Central memory CD8-positive, alpha-beta T cell (primary cell): Measurements from ENCODE around the gene SERGEF.

Source experiments
- ATAC-seq: fragments of 150-1000 bp; cut with Tn5 transposase; replicated peaks from 2 replicates; pipeline ENCODE4 v1.10.0; 2022; ENCODE audit warnings: mild to moderate bottlenecking, moderate FRiP score, moderate number of reproducible peaks; ENCODE audit not compliant: poor library complexity, severe bottlenecking; ENCODE audit errors: extremely low read depth
- DNase-seq, 2 donors: peaks; one replicate each; pipeline ENCODE4 v3.0.0; 2021; ENCODE audit warnings: low spot score in 2 of 2
- H3K27ac Mint-ChIP-seq: one replicate; pipeline ENCODE4 v1.8.0; 2022; ENCODE audit warnings: low read depth, mild to moderate bottlenecking, moderate library complexity, mixed read lengths
- H3K27me3 Mint-ChIP-seq: one replicate; pipeline ENCODE4 v1.8.0; 2022; ENCODE audit warnings: mixed read lengths
- H3K36me3 Mint-ChIP-seq: one replicate; pipeline ENCODE4 v1.8.0; 2022; ENCODE audit warnings: mild to moderate bottlenecking, moderate library complexity, mixed read lengths; ENCODE audit not compliant: insufficient read depth
- H3K4me1 Mint-ChIP-seq: one replicate; pipeline ENCODE4 v1.8.0; 2022; ENCODE audit warnings: mixed read lengths
- H3K4me3 Mint-ChIP-seq: one replicate; pipeline ENCODE4 v1.8.0; 2022; ENCODE audit warnings: mild to moderate bottlenecking, moderate library complexity, mixed read lengths
- H3K9me3 Mint-ChIP-seq: one replicate; pipeline ENCODE4 v1.8.0; 2022; ENCODE audit warnings: mixed read lengths

SERGEF gene

DNA sequence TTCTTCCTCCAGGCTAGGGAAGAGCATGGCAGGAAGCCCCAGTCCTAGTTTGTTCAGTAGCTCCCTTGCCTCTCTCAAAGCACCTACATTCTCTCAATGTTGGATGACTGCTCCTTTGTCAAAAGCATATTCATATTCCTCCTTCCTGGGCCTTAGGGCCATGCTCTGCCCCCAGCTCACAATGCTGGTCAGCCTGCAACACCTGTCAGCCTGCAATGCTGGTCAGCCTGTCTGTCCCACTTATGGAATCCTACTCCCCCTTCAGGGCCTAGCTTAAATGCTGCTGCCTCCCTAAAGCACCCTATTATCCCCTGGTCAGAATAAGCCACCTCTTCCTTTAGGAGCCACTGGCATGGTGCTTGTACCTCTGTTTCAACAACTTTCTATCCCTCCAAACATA lies 45.2 kb downstream of the SERGEF start:
- DNase-seq, result no peak
- peaks cover 14% of the 10 kb centered on the region for H3K36me3 Mint-ChIP-seq
- no peak overlapping the region for H3K4me3 Mint-ChIP-seq
- H3K27ac Mint-ChIP-seq, result no peak overlapping the region
- no peak for ATAC-seq
- H3K4me1 Mint-ChIP-seq, result peaks cover 20% of the 10 kb centered on the region
- H3K9me3 Mint-ChIP-seq, result peaks cover 5% of the 10 kb centered on the region
- no peaks in the 10 kb centered on the region for H3K27me3 Mint-ChIP-seq

DNA sequence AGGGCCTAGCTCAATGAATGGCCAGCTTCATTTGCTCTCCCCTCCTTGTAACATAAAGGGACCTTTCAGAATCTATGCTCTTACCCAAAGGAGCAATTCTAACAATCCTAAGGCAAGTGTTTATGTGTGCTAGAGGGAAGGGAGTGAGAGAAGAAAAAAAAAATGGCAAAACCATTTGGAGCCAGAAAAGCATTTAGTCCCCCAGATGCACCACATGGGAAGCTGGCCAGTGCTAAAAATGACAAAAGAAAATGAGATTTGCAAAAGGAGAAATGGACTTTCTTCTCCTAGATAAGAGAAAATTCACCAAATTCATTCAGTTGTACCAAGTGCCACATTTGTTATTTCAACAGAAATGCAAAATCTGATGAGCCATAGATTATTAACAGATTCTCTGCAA lies 52.8 kb downstream of the SERGEF start:
- H3K27ac Mint-ChIP-seq, result no peak overlapping the region
- no peak for DNase-seq
- ATAC-seq, result no peak
- no peak overlapping the region for H3K4me3 Mint-ChIP-seq
- no peaks in the 10 kb centered on the region for H3K9me3 Mint-ChIP-seq
- peaks cover 10% of the 10 kb centered on the region for H3K4me1 Mint-ChIP-seq
- H3K36me3 Mint-ChIP-seq, result peaks cover 21% of the 10 kb centered on the region
- H3K27me3 Mint-ChIP-seq, result no peaks in the 10 kb centered on the region

DNA sequence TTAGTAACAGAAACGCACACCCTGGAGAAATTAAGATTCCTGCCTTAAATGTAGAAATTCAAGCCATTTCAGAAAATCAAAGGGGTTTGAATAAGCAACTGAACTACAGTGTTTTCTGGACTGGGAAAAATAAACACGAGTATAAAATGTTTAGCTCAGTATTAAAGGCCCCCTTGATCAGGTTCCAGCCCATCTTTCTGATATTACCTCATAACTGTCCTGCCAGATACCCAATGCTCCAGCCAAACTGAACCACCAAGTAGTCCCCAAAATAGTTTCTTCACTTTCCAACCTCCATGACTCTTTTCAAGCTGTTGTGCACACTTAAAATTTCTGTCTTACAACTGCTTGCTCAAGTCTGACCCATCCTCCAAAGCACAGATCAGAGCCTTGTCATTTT lies 54.4 kb downstream of the SERGEF start:
- no peak for DNase-seq
- Mint-ChIP-seq H3K27ac (no peak overlapping the region), H3K4me3 (no peak overlapping the region), H3K36me3 (peaks cover 23% of the 10 kb centered on the region), H3K4me1 (peaks cover 6% of the 10 kb centered on the region), H3K9me3 (no peaks in the 10 kb centered on the region), H3K27me3 (no peaks in the 10 kb centered on the region)
- ATAC-seq, result no peak

DNA sequence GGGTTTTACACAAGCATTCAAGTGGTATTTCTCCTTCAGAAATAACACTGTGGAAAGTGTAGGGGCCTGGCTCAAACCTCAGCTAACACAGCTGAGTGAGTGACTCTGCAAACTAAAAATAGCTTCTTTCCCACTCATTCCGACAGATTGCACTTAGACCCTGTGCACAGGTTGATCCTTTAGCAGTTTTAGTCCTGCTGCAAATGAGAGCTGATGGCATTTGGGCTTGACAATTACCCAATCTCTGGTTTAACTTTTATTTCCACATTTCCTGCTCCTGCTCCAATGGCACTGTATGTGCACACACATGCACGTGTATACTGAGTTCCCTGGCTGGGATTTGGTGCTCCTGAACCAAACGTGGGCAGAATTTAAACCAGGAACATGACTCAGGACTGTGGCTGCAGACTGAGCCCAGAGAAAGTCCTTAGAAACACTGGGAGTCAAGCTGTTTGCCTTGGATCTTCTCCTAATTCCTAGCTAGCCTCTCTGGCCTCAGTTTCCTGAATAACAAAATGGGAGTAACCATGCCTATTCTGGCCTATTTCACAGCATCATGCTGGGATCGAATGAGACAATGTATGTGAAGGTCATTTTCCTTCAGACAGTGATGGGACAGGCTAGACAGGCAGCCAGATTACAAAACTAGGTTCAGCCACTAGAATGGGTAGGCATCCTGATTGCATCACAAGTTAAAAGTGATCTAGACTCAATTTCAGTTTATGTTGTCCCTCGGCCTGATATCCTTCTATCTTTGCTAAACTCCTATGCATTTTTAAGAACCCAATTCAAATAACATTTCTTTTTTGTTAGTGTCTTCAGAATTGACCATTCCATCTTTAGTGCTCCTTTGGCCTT lies 58.2 kb downstream of the SERGEF start:
- peaks cover 6% of the 10 kb centered on the region for H3K4me1 Mint-ChIP-seq
- no peak for ATAC-seq
- H3K36me3 Mint-ChIP-seq, result peaks cover 20% of the 10 kb centered on the region
- no peaks in the 10 kb centered on the region for H3K27me3 Mint-ChIP-seq
- DNase-seq, result no peak
- H3K9me3 Mint-ChIP-seq, result no peaks in the 10 kb centered on the region
- H3K27ac Mint-ChIP-seq, result no peak overlapping the region
- no peak overlapping the region for H3K4me3 Mint-ChIP-seq

DNA sequence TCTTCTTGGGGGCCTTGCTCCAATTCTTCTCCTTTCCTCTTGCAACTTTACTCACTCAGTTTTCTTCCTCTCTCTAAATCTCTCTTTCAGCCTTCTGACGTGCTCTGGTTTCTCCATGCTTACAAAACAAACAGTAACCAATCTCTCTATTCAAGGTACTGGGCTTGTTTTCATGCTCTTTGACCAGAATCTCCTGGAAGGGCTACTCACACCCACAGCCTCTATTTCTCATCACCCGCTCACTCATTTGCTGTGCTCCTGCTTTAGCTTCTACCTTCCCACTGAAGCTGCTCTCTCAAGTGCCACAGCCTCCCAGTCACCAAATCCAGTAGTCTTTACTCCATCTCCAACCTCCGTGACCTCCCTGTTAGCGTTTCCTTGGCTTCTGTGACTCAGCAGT lies 60.4 kb downstream of the SERGEF start:
- H3K4me1 Mint-ChIP-seq, result peaks cover 6% of the 10 kb centered on the region
- H3K4me3 Mint-ChIP-seq, result no peak overlapping the region
- H3K36me3 Mint-ChIP-seq, result peaks cover 13% of the 10 kb centered on the region
- no peak for ATAC-seq
- H3K9me3 Mint-ChIP-seq, result no peaks in the 10 kb centered on the region
- no peak for DNase-seq
- H3K27me3 Mint-ChIP-seq, result no peaks in the 10 kb centered on the region
- H3K27ac Mint-ChIP-seq, result no peak overlapping the region

DNA sequence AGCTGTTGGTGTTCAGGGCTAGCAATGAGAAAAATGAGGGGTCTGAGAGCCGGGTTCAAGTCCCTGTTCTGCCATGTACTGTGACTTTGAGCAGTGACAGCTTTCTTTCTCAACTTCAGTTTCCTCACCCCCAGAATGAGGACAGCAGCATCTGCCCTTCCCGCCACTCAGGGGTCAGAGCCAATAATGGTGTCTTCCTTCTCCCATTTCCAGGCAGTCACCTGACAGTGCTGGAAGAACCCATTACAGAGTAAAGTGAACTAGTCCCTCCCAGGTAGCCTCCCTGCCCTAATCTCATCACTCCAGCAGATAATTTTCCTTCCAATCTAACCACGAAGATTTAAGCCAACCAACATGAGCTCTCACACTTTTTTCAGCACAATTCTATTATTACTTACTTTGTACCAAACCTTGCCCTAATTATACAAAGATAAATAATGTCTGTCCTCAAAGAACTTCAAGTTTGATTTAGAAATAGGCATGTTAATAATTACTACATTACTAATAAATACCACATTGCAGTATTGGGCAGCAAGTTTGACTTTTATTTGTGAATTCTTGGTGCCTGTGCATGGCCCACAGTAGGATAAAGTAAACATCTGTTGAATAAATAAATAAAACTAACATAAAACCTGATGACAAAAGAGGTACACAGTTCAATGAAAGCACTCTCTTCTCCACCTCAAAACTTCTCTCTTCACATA lies 61.0 kb downstream of the SERGEF start:
- no peak for ATAC-seq
- Mint-ChIP-seq H3K27ac (peak overlapping the region; percentile 3), H3K36me3 (peaks cover 10% of the 10 kb centered on the region), H3K4me3 (no peak overlapping the region), H3K4me1 (peaks cover 6% of the 10 kb centered on the region), H3K27me3 (no peaks in the 10 kb centered on the region), H3K9me3 (no peaks in the 10 kb centered on the region)
- no peak for DNase-seq

DNA sequence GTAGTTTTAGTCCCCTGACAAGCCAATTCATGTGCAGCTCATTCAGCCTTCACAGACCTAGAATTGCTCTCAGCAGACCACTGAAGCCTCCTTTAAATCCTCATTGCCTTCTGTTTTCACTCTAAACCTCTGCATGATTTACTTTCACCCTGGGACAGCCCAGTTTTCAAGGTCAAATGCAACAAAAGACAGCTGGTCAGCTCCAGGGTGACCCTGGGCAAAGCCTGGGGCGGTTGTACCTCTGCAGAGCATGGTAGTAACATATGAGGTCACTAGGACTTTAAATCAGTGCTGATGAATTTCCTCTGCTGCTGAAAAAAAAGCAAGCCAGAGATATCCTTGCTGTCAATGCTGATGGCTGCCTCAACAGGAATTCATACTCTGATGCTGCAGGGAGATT lies 62.2 kb downstream of the SERGEF start:
- DNase-seq (no peak), ATAC-seq (no peak)
- H3K36me3 Mint-ChIP-seq, result peaks cover 9% of the 10 kb centered on the region
- no peak overlapping the region for H3K4me3 Mint-ChIP-seq
- H3K27ac Mint-ChIP-seq, result no peak overlapping the region
- H3K9me3 Mint-ChIP-seq, result no peaks in the 10 kb centered on the region
- H3K27me3 Mint-ChIP-seq, result no peaks in the 10 kb centered on the region
- peaks cover 6% of the 10 kb centered on the region for H3K4me1 Mint-ChIP-seq

DNA sequence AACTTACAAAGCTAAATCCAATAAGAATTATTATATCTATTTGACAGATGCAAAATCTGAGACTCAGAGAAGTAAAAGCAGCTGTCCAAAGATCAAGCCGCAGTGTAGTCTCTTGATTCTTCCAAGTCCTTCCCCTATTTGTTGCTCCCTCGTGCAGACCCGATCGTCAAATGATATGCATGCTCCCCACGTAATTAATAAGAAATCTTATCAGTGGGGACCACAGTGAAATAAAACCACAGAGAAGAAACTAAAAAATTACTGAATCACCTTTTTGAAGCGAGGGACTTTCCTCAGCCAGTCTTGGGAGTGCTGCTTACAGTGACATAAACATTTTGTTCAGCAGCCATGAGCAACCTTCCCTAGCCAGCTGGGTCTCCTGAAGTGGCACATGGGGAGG lies 64.6 kb downstream of the SERGEF start:
- peaks cover 8% of the 10 kb centered on the region for H3K36me3 Mint-ChIP-seq
- H3K27me3 Mint-ChIP-seq, result no peaks in the 10 kb centered on the region
- no peak for ATAC-seq
- peaks cover 7% of the 10 kb centered on the region for H3K9me3 Mint-ChIP-seq
- H3K27ac Mint-ChIP-seq, result no peak overlapping the region
- H3K4me1 Mint-ChIP-seq, result peaks cover 6% of the 10 kb centered on the region
- no peak for DNase-seq
- H3K4me3 Mint-ChIP-seq, result no peak overlapping the region

DNA sequence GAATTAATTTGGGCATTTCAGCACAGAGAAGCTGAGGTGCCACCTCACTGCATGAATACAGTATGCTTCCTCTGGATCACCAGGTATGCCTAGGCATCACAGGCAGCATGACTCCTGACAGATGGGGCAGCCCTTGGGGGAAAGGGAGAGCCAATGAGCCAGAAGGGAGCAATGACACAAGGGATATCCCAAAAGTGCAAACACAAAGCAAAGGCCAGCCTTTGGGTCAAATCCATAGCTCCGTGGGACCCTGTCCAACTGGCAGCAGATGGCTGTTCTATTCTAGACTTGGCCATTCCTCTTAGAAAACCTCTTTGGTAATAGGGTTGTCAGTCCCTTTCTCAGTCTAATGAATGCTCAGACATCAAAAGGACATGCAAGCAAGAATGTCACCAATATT lies 73.3 kb downstream of the SERGEF start:
- no peak for DNase-seq
- H3K27ac Mint-ChIP-seq, result no peak overlapping the region
- no peak for ATAC-seq
- H3K27me3 Mint-ChIP-seq, result no peaks in the 10 kb centered on the region
- no peak overlapping the region for H3K4me3 Mint-ChIP-seq
- H3K4me1 Mint-ChIP-seq, result peaks cover 7% of the 10 kb centered on the region
- peaks cover 6% of the 10 kb centered on the region for H3K36me3 Mint-ChIP-seq
- peaks cover 7% of the 10 kb centered on the region for H3K9me3 Mint-ChIP-seq

DNA sequence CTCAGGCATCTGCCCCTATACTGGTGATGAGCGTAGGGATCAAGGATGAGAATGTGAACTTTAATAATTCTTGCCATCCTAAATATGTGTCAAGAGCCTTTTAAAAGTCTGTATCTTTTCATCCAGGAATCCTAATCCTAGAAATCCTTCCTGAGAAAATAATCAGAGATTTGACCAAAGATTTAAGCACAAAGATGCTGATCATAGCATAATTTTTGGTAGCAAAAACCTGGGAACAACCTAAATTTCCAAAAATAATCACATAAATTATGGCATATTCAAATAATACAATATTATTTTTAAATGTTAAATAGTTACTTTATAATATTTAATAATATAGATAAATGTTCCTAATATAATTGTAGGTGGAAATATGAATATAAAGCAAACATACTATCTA lies 76.1 kb downstream of the SERGEF start:
- H3K36me3 Mint-ChIP-seq, result peaks cover 14% of the 10 kb centered on the region
- no peaks in the 10 kb centered on the region for H3K9me3 Mint-ChIP-seq
- no peaks in the 10 kb centered on the region for H3K27me3 Mint-ChIP-seq
- no peak overlapping the region for H3K27ac Mint-ChIP-seq
- H3K4me1 Mint-ChIP-seq, result peaks cover 9% of the 10 kb centered on the region
- H3K4me3 Mint-ChIP-seq, result no peak overlapping the region
- ATAC-seq (no peak), DNase-seq (no peak)

DNA sequence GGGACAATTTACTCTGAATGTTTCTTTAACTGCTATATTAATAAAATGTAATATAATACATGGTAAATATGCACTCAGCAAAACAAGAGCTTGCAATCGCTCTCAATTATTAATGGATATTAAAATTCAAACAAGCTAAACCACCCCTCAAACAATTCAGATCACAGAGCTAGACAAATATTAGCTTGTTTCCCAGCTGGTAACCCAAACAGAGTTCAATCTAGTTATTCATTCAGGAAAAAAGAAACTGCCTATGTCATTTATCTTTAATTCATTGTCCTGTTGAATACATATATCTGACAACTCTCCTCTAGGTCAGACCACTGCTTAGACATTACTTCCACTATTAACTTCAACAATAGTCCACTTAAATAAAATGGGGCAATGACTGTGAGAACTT lies 78.7 kb downstream of the SERGEF start:
- DNase-seq, result no peak
- peaks cover 7% of the 10 kb centered on the region for H3K4me1 Mint-ChIP-seq
- no peak overlapping the region for H3K27ac Mint-ChIP-seq
- no peaks in the 10 kb centered on the region for H3K9me3 Mint-ChIP-seq
- no peaks in the 10 kb centered on the region for H3K27me3 Mint-ChIP-seq
- no peak overlapping the region for H3K4me3 Mint-ChIP-seq
- H3K36me3 Mint-ChIP-seq, result peaks cover 14% of the 10 kb centered on the region
- no peak for ATAC-seq

DNA sequence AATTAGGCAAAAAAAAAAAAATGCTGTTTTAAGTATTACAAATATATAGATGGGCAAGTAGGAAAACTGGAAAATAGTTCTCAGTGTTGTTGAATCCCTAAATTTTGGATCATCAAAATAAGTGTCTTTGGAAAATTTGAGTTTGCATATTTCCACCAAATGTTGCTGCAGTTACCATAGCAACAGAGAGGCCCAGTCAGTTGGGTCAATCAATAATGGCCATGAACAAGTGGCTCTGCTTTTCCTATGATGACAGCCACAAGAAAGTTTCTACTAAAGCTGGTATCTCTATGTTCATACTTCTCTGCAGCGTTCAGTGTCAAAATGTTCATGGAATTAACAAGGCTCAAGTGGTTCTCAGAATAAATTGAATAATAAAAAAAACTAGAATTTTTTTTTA lies 79.1 kb downstream of the SERGEF start:
- no peak overlapping the region for H3K27ac Mint-ChIP-seq
- H3K4me3 Mint-ChIP-seq, result no peak overlapping the region
- no peak for ATAC-seq
- peaks cover 7% of the 10 kb centered on the region for H3K4me1 Mint-ChIP-seq
- no peaks in the 10 kb centered on the region for H3K27me3 Mint-ChIP-seq
- peaks cover 14% of the 10 kb centered on the region for H3K36me3 Mint-ChIP-seq
- DNase-seq, result no peak
- no peaks in the 10 kb centered on the region for H3K9me3 Mint-ChIP-seq

DNA sequence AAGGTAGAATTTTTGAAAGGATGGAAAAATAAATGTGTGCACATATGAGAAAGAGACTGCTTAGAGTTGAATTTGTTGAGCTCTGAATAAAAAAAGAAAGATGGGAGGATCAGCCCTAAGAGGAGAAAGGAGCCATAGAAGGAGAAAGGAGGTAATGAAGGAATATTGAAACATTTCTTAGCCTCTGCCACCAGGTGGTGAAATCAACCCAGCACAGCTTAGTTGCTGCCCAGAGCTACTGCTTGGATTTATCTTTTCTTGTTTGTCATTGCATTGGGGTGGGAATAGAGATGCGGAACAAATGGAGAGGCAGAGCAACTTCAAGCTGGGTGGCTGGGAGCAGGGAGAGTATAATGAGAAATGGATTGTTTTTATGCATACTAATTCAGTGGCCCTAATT lies 80.4 kb downstream of the SERGEF start:
- H3K27me3 Mint-ChIP-seq, result no peaks in the 10 kb centered on the region
- no peak overlapping the region for H3K4me3 Mint-ChIP-seq
- peaks cover 7% of the 10 kb centered on the region for H3K4me1 Mint-ChIP-seq
- peaks cover 16% of the 10 kb centered on the region for H3K36me3 Mint-ChIP-seq
- no peak for DNase-seq
- ATAC-seq, result no peak
- no peaks in the 10 kb centered on the region for H3K9me3 Mint-ChIP-seq
- no peak overlapping the region for H3K27ac Mint-ChIP-seq
